ENCODE results near the gene CYB5R2. TPM values are rescaled to one million over a fixed set of nuclear protein-coding genes. Genes with fewer than 3 reads are reported as not detected.

Gene CYB5R2
- 23.2 and 28.2 TPM in 2 replicates for total RNA-seq (ENCODE audit: low replicate concordance)
- long read RNA-seq, partial matches to known transcripts = 14 of 32 reads
- long read RNA-seq, other reads (novel, unspliced or antisense) = 13 of 32 reads

DNA sequence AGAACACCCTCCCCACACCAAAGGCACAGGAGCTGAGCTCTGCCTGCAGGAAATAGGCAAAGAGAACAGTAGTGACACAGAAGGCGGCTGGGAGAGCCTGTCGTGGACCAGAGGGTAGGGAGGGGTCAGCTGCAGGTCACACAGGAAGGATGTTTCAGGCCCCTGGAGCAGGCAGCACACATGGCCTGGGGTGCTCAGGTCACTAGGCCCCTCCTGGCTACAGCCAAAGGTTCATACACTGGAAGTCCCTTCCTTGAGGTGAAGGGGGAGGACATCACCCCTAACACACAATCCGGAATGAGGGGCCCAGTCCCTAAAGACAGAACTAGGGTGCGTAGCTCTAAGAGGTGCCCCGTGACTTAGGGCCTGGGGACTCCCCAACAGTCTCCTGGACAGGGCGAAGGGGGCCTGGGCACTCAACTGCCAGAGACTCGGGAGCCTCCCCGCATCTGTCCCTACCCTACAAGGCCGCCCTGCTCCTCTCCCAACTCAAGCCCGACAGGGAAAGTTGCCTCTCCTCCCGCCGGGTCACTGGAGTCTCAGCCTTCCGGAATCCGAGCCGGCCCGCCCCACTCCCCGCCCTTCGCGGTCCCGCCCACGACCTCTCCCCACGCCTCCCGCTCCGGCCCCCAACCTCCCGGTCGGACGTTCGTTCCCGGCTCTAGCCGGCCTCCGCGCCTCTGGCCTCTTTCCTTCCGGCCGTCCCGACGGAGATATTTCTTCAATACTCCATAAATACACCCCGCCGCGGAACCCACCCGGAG, at the start of gene CYB5R2:
TSS of gene CYB5R2 (minus strand) at position 541 of the 764 bp plus-strand sequence. CDS start 675 bp downstream, outside the sequence.
- Mint-ChIP-seq H3K4me1 (ENCODE audit: unreplicated experiment) (peaks cover 73% of the 10 kb centered on the region), H3K4me3 (peak within 1 kb of the TSS; percentile 91), H3K27me3 (peaks cover 4% of the 10 kb centered on the region), H3K9me3 (no peaks in the 10 kb centered on the region), H3K27ac (peak within 1 kb of the TSS; percentile 92), H3K36me3 (peaks cover 8% of the 10 kb centered on the region)
- no peak for TF ChIP-seq CTCF (conservative IDR thresholded peaks at IDR 0.05)
- no peak for DNase-seq (ENCODE audit: extremely low spot score, unreplicated experiment)

- peaks cover 1% of the 10 kb centered on the region for H3K9me3 Mint-ChIP-seq
- H3K27me3 Mint-ChIP-seq = no peaks in the 10 kb centered on the region
- no peak for TF ChIP-seq CTCF (conservative IDR thresholded peaks at IDR 0.05)
- H3K4me3 Mint-ChIP-seq = no peak overlapping the region
- no peaks in the 10 kb centered on the region for H3K36me3 Mint-ChIP-seq
- no peak for DNase-seq (ENCODE audit: extremely low spot score, unreplicated experiment)
- no peak overlapping the region for H3K27ac Mint-ChIP-seq
- no peaks in the 10 kb centered on the region for H3K4me1 Mint-ChIP-seq (ENCODE audit: unreplicated experiment)
Observed at GRCh38 chr11:7714786-7715185, 41.5 kb upstream of the CYB5R2 start.

DNA sequence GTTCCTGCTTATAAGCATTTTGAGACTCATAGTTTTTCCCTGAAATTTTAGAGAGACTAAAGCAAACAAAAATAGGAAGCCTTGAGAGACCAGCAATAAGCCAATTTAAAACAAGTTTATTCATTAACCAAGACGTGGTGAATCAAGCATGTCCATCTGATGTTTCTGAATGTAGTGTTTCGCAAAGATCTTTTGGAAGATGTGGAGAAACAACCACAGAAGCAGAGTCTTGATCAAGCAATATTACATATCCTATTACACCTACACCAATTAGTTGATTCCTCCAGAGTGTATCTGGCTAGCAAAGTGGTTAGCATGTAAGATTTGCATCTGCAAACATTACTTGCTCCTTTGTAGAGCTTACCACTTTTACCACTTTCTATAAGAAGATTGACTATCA, 33.1 kb upstream of the CYB5R2 start, which contains the start of gene OVCH2:
TSS of gene OVCH2 (minus strand) at position 101 of the 400 bp plus-strand sequence. CDS start at position 18, 83 bp downstream.
- Mint-ChIP-seq H3K4me3 (no peak within 1 kb of the TSS), H3K36me3 (no peaks in the 10 kb centered on the region), H3K4me1 (ENCODE audit: unreplicated experiment) (no peaks in the 10 kb centered on the region), H3K27me3 (peaks cover 5% of the 10 kb centered on the region), H3K9me3 (peaks cover 5% of the 10 kb centered on the region), H3K27ac (no peak within 1 kb of the TSS)
- DNase-seq (ENCODE audit: extremely low spot score, unreplicated experiment) = no peak
- no peak for TF ChIP-seq CTCF (conservative IDR thresholded peaks at IDR 0.05)

DNA sequence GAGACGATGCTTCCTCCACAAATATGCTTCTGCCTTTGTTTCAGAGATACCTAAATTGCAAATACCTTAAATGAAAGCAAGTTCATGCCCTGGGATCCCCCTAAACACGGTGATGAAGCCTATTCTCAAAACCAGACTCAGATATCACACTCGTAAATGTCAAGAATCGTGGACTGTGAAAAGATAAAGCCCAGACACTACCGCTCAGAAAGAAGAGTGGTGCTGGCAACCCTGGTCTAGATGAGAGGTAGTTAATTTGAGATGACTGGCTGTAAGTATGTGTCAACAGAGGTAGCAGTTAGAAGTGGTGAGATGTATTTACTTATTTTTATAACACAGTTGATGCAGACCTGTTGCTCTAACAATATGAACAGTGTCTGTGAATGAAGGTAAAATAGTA, 30.4 kb upstream of the CYB5R2 start:
- no peak for DNase-seq (ENCODE audit: extremely low spot score, unreplicated experiment)

DNA sequence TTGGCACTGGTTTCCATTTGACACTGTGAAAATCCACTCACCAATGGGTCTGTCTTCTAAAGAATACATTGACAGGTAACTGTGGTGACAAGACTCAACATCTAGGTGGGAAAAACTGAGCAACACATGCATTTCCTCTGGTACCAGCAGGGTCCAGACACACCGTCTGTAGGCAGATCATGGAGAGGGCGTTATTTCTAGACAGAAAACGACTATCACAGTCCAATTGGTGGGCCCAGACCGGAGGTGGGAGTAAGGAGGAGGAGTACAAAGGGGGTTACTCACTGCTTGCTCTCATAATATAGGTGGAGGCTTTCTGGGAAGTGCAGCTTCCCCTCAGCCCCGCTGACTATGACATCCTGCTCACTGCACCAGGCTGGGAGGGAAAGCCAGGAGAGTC, 23.1 kb upstream of the CYB5R2 start:
- DNase-seq (ENCODE audit: extremely low spot score, unreplicated experiment) = no peak
- Mint-ChIP-seq H3K27me3 (peaks cover 5% of the 10 kb centered on the region), H3K36me3 (no peaks in the 10 kb centered on the region), H3K4me1 (ENCODE audit: unreplicated experiment) (peaks cover 12% of the 10 kb centered on the region), H3K27ac (no peak overlapping the region), H3K9me3 (no peaks in the 10 kb centered on the region), H3K4me3 (no peak overlapping the region)
- TF ChIP-seq CTCF (conservative IDR thresholded peaks at IDR 0.05) = no peak

More for the DNA sequence above, 30.4 kb upstream of the CYB5R2 start:
- TF ChIP-seq CTCF (conservative IDR thresholded peaks at IDR 0.05) = no peak
- Mint-ChIP-seq H3K4me1 (ENCODE audit: unreplicated experiment) (no peaks in the 10 kb centered on the region), H3K27me3 (peaks cover 5% of the 10 kb centered on the region), H3K9me3 (no peaks in the 10 kb centered on the region), H3K36me3 (no peaks in the 10 kb centered on the region), H3K27ac (no peak overlapping the region), H3K4me3 (no peak overlapping the region)
